GM06990 (cell line): ENCODE results near the gene GRIK4.
"Not testable (repeated sequence)": the region's sequence is repeated elsewhere in the genome, so short reads cannot be mapped to it uniquely, and the experiment has no call there.

Source experiments
- DNase-seq: peaks from one replicate; pipeline ENCODE4 v3.0.0-alpha.2; 2011; ENCODE audit not compliant: insufficient read length; ENCODE audit errors: extremely low read depth
- H3K27me3 ChIP-seq: replicated peaks from 2 replicates; pipeline ENCODE4 v1.6.0; 2011; ENCODE audit warnings: low read length; ENCODE audit not compliant: control insufficient read depth, insufficient read depth
- H3K36me3 ChIP-seq: 2 replicates; pipeline ENCODE4 v1.5.1; 2011; ENCODE audit warnings: low read length; ENCODE audit not compliant: control insufficient read depth, insufficient read depth
- H3K4me3 ChIP-seq: replicated peaks from 2 replicates; pipeline ENCODE4 v1.5.1; 2011; ENCODE audit warnings: low read depth, mild to moderate bottlenecking, control low read depth, low read length
- TF ChIP-seq, protein P1 (sequence below): IDR thresholded peaks from 2 replicates; pipeline ENCODE4 v1.5.1; 2011; ENCODE audit warnings: low read length, control low read depth, mild to moderate bottlenecking, inconsistent platforms; ENCODE audit not compliant: insufficient read depth, poor library complexity, severe bottlenecking

GRIK4 gene

GRCh38 chr11:120998581-120998980 is 487.0 kb downstream of the GRIK4 start:
- no peak for DNase-seq
- no peaks in the 10 kb centered on the region; the same call in 1 of the 2 replicates for H3K27me3 ChIP-seq
- TF ChIP-seq, protein P1, sequence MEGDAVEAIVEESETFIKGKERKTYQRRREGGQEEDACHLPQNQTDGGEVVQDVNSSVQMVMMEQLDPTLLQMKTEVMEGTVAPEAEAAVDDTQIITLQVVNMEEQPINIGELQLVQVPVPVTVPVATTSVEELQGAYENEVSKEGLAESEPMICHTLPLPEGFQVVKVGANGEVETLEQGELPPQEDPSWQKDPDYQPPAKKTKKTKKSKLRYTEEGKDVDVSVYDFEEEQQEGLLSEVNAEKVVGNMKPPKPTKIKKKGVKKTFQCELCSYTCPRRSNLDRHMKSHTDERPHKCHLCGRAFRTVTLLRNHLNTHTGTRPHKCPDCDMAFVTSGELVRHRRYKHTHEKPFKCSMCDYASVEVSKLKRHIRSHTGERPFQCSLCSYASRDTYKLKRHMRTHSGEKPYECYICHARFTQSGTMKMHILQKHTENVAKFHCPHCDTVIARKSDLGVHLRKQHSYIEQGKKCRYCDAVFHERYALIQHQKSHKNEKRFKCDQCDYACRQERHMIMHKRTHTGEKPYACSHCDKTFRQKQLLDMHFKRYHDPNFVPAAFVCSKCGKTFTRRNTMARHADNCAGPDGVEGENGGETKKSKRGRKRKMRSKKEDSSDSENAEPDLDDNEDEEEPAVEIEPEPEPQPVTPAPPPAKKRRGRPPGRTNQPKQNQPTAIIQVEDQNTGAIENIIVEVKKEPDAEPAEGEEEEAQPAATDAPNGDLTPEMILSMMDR, result no peak

DNA sequence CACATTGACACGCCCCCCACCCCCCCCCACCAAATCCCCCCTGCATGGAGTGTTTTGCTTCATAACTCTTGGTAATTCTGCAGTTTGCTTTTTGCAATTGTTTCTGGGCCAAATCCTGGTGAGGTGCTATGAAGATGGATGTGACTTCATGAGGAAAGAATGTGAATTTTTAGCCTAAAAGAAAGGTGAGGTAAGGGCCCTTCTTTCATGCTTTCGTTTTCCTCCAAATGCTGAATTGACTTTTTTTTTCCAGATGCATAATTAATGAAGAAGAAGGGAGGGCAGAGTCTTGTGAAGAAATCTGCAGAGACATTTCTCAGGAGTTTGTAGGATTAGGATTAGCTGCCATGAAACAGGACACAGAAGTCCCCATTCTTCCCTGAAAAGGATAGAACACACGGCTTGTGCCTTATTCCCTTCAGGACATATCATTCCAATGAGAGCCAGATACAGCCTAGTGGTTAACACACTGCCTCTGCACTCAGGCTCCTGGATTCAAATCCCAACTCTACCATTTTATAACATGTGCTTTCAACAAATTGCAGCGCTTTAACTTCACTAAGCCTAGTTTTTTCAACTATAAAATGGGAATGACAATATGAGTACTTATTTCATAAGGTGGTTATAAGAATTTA is 492.8 kb downstream of the GRIK4 start:
- Histone ChIP-seq H3K4me3 (no peak overlapping the region), H3K36me3 (no peaks in the 10 kb centered on the region), H3K27me3 (no peaks in the 10 kb centered on the region; the same call in 1 of the 2 replicates)
- no peak for DNase-seq
- TF ChIP-seq, protein P1, result no peak

More at GRCh38 chr11:120998581-120998980, 487.0 kb downstream of the GRIK4 start:
- Histone ChIP-seq H3K4me3 (no peak overlapping the region), H3K36me3 (no peaks in the 10 kb centered on the region)

GRCh38 chr11:121006922-121007321 is 495.4 kb downstream of the GRIK4 start:
- Histone ChIP-seq H3K36me3 (no peaks in the 10 kb centered on the region), H3K4me3 (no peak overlapping the region), H3K27me3 (no peaks in the 10 kb centered on the region)
- TF ChIP-seq, protein P1, result no peak
- no peak for DNase-seq

DNA sequence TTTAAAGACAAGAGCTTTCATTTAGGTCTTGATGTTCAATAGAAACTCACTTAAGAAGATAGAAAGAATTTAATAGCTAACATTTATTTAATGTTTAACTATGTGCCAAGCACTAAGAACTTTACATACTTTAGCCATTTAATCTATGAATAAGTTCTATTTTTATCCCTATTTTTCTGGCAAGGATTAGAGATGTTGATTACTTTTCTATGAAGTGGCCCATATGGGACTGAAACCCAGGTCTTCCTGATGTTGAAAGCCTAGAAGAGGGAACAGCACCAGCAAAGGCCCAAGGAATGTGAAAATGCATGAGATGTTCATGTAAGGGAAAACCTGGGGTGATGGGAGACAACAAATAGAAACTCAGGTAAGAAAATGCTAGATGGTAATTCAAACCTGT is 497.0 kb downstream of the GRIK4 start:
- Histone ChIP-seq H3K36me3 (no peaks in the 10 kb centered on the region), H3K27me3 (no peaks in the 10 kb centered on the region), H3K4me3 (no peak overlapping the region)
- DNase-seq, result no peak
- TF ChIP-seq, protein P1, result no peak

- Histone ChIP-seq H3K27me3 (no peaks in the 10 kb centered on the region), H3K36me3 (no peaks in the 10 kb centered on the region), H3K4me3 (no peak overlapping the region)
- TF ChIP-seq, protein P1, result no peak
- no peak for DNase-seq
These were observed 500.5 kb downstream of the GRIK4 start for GRCh38 chr11:121012091-121012490.

DNA sequence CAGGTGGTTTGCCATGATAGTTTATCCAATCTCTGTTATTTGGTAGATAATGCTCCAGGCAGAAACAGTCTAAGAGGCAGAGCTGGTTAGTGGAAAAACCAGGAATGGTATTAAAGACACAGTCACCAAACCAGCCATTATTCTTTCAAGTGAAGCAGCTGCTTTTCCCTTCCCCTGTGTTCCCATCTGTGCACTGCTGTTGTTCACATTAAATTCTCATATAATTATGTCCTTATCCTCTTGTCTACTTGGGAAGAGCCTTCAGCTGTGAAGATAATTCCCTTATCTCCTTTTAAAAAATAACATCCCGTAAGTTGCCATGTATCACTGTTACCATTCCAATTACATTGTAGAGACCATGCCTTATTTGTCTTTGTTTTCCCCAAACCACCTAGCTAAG is 507.2 kb downstream of the GRIK4 start:
- no peaks in the 10 kb centered on the region for H3K27me3 ChIP-seq
- H3K36me3 ChIP-seq, result no peaks in the 10 kb centered on the region
- DNase-seq, result no peak
- H3K4me3 ChIP-seq, result no peak overlapping the region
- TF ChIP-seq, protein P1, result no peak

GRCh38 chr11:121021718-121022117 is 510.2 kb downstream of the GRIK4 start:
- not testable (repeated sequence) for DNase-seq, H3K36me3 ChIP-seq, H3K27me3 ChIP-seq, H3K4me3 ChIP-seq
